ENCODE data around the gene ELMO1.

Gene ELMO1

DNA sequence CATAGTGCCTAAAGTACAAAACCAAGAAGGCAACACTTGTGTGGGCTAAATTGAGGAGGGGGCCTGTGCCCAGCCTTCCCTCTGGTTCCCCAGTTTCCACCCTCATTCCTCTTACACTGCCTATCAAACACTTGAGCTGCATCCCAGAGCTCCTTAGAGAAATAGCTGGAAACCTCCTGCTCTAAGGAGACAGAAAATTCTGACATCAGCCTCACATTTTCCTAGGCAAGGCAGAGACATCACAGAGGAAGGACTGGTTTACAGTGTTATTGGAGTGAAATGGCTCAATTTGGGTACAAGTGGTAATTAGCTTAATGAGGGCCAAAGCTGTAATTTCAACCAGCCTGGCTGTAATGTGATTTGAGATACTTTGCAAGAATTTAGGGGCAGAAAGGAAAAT is 532.0 kb downstream of the ELMO1 start:
- TF ChIP-seq, protein P1, sequence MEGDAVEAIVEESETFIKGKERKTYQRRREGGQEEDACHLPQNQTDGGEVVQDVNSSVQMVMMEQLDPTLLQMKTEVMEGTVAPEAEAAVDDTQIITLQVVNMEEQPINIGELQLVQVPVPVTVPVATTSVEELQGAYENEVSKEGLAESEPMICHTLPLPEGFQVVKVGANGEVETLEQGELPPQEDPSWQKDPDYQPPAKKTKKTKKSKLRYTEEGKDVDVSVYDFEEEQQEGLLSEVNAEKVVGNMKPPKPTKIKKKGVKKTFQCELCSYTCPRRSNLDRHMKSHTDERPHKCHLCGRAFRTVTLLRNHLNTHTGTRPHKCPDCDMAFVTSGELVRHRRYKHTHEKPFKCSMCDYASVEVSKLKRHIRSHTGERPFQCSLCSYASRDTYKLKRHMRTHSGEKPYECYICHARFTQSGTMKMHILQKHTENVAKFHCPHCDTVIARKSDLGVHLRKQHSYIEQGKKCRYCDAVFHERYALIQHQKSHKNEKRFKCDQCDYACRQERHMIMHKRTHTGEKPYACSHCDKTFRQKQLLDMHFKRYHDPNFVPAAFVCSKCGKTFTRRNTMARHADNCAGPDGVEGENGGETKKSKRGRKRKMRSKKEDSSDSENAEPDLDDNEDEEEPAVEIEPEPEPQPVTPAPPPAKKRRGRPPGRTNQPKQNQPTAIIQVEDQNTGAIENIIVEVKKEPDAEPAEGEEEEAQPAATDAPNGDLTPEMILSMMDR (conservative IDR thresholded peaks at IDR 0.05; ENCODE audit: low read depth) = no peak
- DNase-seq (ENCODE audit: low spot score) = no peak
- no peak overlapping the region for H3K27ac ChIP-seq
- CTCF ChIA-PET = no interaction called here
- POLR2A ChIA-PET (ENCODE audit: low non-redundant PET) = no interaction called here

DNA sequence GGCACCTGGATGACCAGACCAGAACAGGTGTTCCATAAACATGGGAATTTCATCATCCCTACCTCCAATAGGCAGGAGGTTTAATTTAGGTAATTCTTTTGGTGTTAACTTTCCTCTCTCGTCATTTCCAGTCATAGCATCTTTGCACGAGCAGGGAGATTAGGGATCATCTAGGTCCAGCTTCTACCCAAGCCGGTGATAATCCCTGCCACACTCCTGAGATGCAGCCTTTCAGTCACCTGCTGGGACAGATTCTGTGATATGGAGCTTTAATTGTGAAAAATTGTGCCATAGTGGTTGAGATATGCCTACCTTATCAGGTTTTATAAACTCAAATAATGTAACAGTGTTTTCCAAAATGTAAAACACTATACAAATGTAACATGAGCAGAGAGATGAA is 532.5 kb downstream of the ELMO1 start:
- no peak for DNase-seq (ENCODE audit: low spot score)
- POLR2A ChIA-PET (ENCODE audit: low non-redundant PET) = no interaction called here
- TF ChIP-seq, protein P1 (conservative IDR thresholded peaks at IDR 0.05; ENCODE audit: low read depth) = no peak
- CTCF ChIA-PET = no interaction called here
- H3K27ac ChIP-seq = no peak overlapping the region

DNA sequence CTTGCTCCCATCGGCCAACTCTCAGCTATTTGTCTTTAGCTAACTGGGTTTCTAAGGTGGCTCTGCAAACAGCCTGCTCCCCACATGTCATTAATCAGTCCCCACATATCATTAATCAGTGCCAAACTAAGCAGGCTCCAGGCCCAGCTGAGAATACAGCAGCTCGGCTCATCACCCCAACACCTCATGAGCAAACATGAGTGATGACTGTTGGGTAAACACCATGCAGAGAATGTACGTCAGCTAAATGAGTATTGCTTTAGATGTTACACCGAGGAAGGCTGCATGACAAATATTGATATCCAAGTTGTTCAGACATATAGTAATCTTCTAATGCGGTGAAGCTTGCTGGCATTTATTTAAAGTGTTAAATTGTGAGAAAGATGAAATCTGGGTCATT is 536.9 kb downstream of the ELMO1 start:
- no peak overlapping the region for H3K27ac ChIP-seq
- POLR2A ChIA-PET (ENCODE audit: low non-redundant PET) = no interaction called here
- DNase-seq (ENCODE audit: low spot score) = no peak
- CTCF ChIA-PET = no interaction called here
- TF ChIP-seq, protein P1 (conservative IDR thresholded peaks at IDR 0.05; ENCODE audit: low read depth) = no peak

DNA sequence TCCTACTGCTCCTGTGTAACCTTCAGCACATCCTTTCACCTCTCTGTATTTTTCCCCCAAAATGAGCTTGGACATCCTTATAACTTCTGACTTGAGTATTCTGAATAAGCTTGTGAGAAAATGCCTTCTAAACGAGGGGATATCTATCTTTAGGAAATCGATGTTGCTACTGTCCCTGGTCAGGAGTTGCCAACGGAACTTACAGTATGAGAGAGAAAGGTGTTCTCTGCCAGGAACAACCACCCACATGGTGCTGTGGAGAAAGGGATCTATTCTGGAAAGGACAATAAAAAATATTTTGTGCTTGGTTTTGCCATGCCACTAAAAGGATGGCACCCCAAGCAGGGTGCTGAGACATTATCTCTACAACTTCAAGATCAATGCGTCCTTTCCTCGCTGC is 537.8 kb downstream of the ELMO1 start:
- ChIA-PET CTCF (no interaction called here), POLR2A (ENCODE audit: low non-redundant PET) (no interaction called here)
- TF ChIP-seq, protein P1 (conservative IDR thresholded peaks at IDR 0.05; ENCODE audit: low read depth) = no peak
- DNase-seq (ENCODE audit: low spot score) = no peak
- H3K27ac ChIP-seq = no peak overlapping the region

DNA sequence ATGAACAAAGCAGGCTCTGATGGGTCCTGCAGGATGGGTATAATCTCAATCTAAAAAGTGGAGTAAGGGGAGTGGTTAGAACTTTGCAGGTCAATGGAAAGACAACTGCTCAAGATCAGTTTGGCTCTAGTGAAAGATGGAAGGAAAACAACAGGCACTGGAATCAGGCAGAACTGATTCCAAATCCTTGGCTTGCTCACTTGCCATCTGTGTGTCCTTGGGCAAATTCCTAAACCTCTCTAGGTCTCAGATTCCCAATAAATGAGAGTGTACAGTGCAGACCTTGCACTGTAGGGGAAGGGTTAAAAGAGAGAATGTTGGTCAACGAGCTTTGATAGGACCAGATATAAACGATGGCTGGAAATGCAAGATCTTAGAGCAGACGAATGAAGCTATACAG is 538.3 kb downstream of the ELMO1 start:
- POLR2A ChIA-PET (ENCODE audit: low non-redundant PET) = no interaction called here
- H3K27ac ChIP-seq = no peak overlapping the region
- no peak for DNase-seq (ENCODE audit: low spot score)
- CTCF ChIA-PET = no interaction called here
- TF ChIP-seq, protein P1 (conservative IDR thresholded peaks at IDR 0.05; ENCODE audit: low read depth) = no peak

DNA sequence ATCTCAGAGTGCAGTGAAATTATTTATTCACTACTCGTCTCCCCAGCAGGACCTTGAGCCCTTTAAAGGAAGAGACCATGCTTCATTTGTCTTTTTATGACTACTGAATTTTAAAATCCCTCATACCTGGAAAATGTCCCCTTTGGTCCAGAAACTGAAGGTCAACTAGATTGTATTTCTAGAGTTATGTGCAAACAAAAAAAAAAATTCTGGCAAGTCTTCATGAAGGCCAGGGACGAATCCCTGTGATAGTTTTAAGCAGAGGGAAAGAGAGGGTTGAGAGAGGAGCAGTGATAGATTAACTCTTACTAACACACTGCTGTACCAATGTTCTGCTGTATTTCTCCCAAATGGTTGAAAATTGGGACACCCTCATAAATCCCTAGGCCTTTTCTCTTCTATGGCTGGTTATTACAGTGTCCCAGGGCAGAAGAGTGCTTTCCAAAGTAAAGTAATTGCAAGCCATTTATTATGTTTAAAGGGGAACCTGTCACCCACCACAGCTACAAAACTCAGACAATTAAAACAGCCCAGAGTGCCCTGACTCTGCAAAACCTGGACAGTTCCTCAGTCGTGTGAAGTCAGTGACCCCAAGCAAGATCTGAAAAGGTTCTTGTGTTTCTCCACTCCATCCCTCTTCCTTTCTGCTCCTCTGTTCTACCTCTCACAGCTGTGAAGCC is 541.6 kb downstream of the ELMO1 start:
- ChIA-PET POLR2A (ENCODE audit: low non-redundant PET) (no interaction called here), CTCF (no interaction called here)
- TF ChIP-seq, protein P1 (conservative IDR thresholded peaks at IDR 0.05; ENCODE audit: low read depth) = no peak
- H3K27ac ChIP-seq = no peak overlapping the region
- DNase-seq (ENCODE audit: low spot score) = no peak

DNA sequence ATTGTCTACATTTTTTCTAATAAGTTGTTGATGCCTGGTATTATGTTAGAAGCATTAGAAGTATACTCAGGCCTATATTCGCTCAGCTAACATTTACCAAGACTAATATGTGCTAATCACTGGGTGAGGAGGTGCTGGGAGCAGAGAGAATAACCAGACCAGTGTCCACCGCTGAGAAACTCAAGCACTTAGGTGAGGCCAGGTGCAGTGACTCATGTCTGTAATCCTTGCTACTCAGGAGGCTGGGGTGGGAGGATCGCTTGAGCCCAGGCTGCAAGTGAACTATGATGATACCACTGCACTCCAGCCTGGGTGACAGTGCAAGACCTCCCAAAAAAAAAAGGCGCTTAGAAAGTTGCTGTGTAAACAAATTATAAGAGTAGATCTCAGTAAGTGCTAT is 542.2 kb downstream of the ELMO1 start:
- ChIA-PET POLR2A (ENCODE audit: low non-redundant PET) (no interaction called here), CTCF (no interaction called here)
- H3K27ac ChIP-seq = no peak overlapping the region
- TF ChIP-seq, protein P1 (conservative IDR thresholded peaks at IDR 0.05; ENCODE audit: low read depth) = no peak
- no peak for DNase-seq (ENCODE audit: low spot score)
